Suprapubic skin (tissue), 4 donors: ENCODE data around the gene ANKRD22. TPM values are rescaled to one million over a fixed set of nuclear protein-coding genes. Genes with fewer than 3 reads are reported as not detected.
"Not testable (repeated sequence)": the region's sequence is repeated elsewhere in the genome, so short reads cannot be mapped to it uniquely, and the experiment has no call there.

ENCODE experiments used
- DNase-seq, 2 donors: peaks; one replicate each; pipeline ENCODE4 v3.0.0-alpha.2; 2019; ENCODE audit warnings: low spot score in 2 of 2
- H3K27ac ChIP-seq: fragments of 200-600 bp; sonication (generic); one replicate; pipeline ENCODE4 v1.5.1; 2019
- H3K27me3 ChIP-seq: fragments of 200-600 bp; sonication (generic); one replicate; pipeline ENCODE4 v1.5.1; 2019
- H3K36me3 ChIP-seq: fragments of 200-600 bp; sonication (generic); one replicate; pipeline ENCODE4 v1.5.1; 2019
- H3K4me1 ChIP-seq: fragments of 200-600 bp; sonication (generic); one replicate; pipeline ENCODE4 v1.5.1; 2019
- H3K4me3 ChIP-seq: fragments of 200-600 bp; sonication (generic); one replicate; pipeline ENCODE4 v1.5.1; 2019; ENCODE audit warnings: mild to moderate bottlenecking
- H3K9me3 ChIP-seq: fragments of 200-600 bp; sonication (generic); one replicate; pipeline ENCODE4 v1.5.1; 2019
- CTCF ChIP-seq, 2 donors: fragments of 200-600 bp in 1 of 2; fragments of 450-650 bp in 1 of 2; sonication (generic) in 1 of 2; IDR thresholded peaks; one replicate each; pipeline ENCODE4 v1.5.1; 2016 to 2019; ENCODE audit warnings: antibody characterized with exemption in 2 of 2, mild to moderate bottlenecking in 1 of 2, moderate library complexity in 1 of 2
- EP300 ChIP-seq: sonication (generic); formaldehyde crosslinking; IDR thresholded peaks from one replicate; pipeline ENCODE4 v1.6.1; 2017; ENCODE audit warnings: antibody characterized with exemption
- POLR2A ChIP-seq, 2 donors: fragments of 450-650 bp; IDR thresholded peaks; one replicate each; pipeline ENCODE4 v1.6.1; 2017; ENCODE audit warnings: antibody characterized with exemption in 2 of 2, mild to moderate bottlenecking in 2 of 2, moderate library complexity in 2 of 2
- POLR2AphosphoS5 ChIP-seq, 3 donors: sonication (generic); formaldehyde crosslinking; IDR thresholded peaks; one replicate each; pipeline ENCODE4 v1.6.1; 2017; ENCODE audit warnings: antibody characterized with exemption in 3 of 3
- WGBS: methylation state at CpG from one replicate; pipeline ENCODE4 v1.1.5; 2018; 5-methylcytosine and 5-hydroxymethylcytosine counted together
- total RNA-seq, 4 donors: library from RNA; depleted of rRNA; stranded (reverse); fragments of >200 nt; gene quantifications; one replicate each; pipeline ENCODE4 v1.1.0, GENCODE V29; 2016

ANKRD22 gene
- total RNA-seq, 4 donors from 2014 or later: 19.6 to 30.1 (median 29.3) TPM

DNA sequence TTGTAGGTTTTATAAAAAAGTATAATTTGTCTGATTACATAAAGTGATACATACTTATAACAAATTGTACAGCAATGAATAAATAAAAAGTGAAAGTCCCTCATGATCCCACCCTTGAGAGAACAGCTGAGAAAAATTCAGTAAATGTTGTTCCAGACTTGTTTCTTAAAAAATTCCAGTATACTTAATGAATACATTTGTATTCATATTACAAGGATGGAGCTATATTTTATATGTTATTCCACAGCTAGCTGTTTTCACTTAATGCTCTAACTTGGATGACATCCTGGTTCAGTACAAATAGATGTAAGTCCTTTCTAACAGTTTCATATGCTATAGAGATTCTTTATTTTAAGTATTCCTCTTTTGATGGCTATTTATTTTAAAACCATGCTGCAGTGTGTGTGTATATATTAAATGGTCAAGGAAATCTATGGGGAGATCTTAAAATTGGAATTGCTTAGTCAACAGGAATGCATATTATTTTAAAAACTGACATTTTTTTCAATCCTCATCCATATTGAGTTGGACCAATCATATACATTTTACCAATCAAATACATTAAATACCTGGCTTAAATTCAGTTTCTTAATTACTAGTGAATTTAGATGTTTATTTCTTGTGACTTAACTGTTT lies 37.3 kb upstream of the ANKRD22 start:
- Histone ChIP-seq H3K4me1 (peaks cover 9% of the 10 kb centered on the region), H3K36me3 (no peaks in the 10 kb centered on the region), H3K9me3 (no peaks in the 10 kb centered on the region), H3K27ac (no peak overlapping the region), H3K4me3 (no peak overlapping the region), H3K27me3 (no peaks in the 10 kb centered on the region)
- DNase-seq: no peak
- TF ChIP-seq POLR2A (IDR thresholded peaks at IDR 0.05) (no peak), EP300 (no peak), CTCF (IDR thresholded peaks at IDR 0.05) (no peak), POLR2AphosphoS5 (IDR thresholded peaks at IDR 0.05) (no peak)

DNA sequence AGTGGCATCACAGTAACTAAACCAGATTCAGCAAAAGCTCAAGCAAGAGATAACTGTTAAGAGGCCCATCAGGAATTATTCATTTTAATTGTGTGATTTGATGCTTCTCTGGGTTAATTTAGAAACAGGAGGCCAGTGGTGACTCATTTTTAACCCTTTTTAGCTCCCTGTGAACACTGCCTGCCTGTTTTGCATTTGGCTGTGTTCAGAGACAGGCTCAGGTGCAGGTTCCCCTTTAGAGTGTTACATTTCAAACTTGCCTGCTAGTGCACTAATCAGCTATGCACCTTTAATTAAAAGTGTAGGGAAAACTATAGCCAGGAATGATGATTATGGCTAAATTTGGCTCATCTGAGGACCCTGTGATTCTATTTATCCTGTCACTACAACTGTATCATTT lies 34.9 kb upstream of the ANKRD22 start:
- TF ChIP-seq CTCF (IDR thresholded peaks at IDR 0.05): no peak
- no peak for TF ChIP-seq POLR2A (IDR thresholded peaks at IDR 0.05)
- no peak for TF ChIP-seq POLR2AphosphoS5 (IDR thresholded peaks at IDR 0.05)
- no peak for TF ChIP-seq EP300
- no peak for DNase-seq
- H3K27ac ChIP-seq: no peak overlapping the region
- peaks cover 17% of the 10 kb centered on the region for H3K4me1 ChIP-seq
- no peaks in the 10 kb centered on the region for H3K36me3 ChIP-seq
- H3K4me3 ChIP-seq: no peak overlapping the region
- H3K9me3 ChIP-seq: no peaks in the 10 kb centered on the region
- H3K27me3 ChIP-seq: no peaks in the 10 kb centered on the region

DNA sequence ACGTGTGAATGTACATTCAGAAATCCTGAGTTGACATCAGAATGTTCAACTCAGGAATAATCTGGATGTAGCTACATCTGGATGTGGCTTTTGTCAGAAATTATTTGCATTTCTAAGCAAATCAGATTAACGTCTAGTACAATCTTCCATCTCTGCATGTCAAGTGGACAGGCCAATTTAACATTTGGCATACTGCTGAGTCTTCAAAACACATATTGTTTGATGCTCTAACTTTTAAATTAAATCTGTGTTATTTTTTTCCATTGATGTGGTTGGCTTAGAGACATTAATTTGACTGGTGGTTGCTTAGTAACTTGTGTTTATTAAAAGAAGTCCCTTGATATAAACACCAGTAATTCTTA lies 31.8 kb upstream of the ANKRD22 start:
- peaks cover 36% of the 10 kb centered on the region for H3K4me1 ChIP-seq
- H3K27ac ChIP-seq: no peak overlapping the region

DNA sequence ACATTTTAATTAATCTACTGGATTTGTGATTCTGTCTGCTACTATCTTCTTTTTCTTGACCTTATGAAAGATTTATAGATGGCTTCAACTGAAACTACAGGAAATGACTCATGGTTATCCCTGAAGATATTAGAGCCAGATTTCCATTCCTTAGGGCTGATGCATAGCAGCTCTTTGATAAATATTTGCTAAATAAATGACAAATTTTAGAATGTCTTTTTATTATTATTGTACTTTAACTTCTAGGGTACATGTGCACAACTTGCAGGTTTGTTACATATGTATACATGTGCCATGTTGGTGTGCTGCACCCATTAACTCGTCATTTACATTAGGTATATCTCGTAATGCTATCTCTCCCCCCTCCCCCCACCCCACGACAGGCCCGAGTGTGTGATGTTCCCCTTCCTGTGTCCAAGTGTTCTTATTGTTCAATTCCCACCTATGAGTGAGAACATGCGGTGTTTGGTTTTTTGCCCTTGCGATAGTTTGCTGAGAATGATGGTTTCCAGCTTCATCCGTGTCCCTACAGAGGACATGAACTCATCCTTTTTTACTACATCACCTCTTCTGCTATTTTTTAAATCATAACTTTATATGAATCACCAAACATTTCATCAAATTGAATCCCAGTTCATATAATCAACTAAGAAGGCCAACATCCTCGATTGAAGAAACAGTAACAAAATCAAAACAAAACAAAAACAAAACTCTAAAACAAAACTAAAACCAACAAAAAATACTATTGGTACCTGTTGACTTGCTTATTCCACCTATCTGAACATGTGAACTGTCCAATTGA lies 31.2 kb upstream of the ANKRD22 start:
- H3K27me3 ChIP-seq, DNase-seq, H3K27ac ChIP-seq, H3K9me3 ChIP-seq, H3K4me3 ChIP-seq, H3K36me3 ChIP-seq: not testable (repeated sequence)
- H3K4me1 ChIP-seq: peaks cover 36% of the 10 kb centered on the region
- WGBS: 54% methylated on average over 8 of the region's 8 CpGs

More for the DNA sequence above, 31.8 kb upstream of the ANKRD22 start:
- no peaks in the 10 kb centered on the region for H3K9me3 ChIP-seq
- 41% methylated on average over 2 of the region's 2 CpGs for WGBS
- DNase-seq: no peak
- H3K27me3 ChIP-seq: no peaks in the 10 kb centered on the region
- TF ChIP-seq POLR2A (IDR thresholded peaks at IDR 0.05): no peak
- H3K4me3 ChIP-seq: no peak overlapping the region
- H3K36me3 ChIP-seq: no peaks in the 10 kb centered on the region

GRCh38 chr10:88881922-88882645 lies 30.4 kb upstream of the ANKRD22 start:
- H3K4me3 ChIP-seq: peak overlapping the region; percentile 10
- no peak for DNase-seq
- peaks cover 36% of the 10 kb centered on the region for H3K4me1 ChIP-seq
- no peaks in the 10 kb centered on the region for H3K36me3 ChIP-seq
- H3K27me3 ChIP-seq: no peaks in the 10 kb centered on the region
- no peaks in the 10 kb centered on the region for H3K9me3 ChIP-seq
- H3K27ac ChIP-seq: peak overlapping the region; percentile 93
- WGBS: 41% methylated on average over 5 of the region's 5 CpGs
- no peak for TF ChIP-seq POLR2AphosphoS5 (IDR thresholded peaks at IDR 0.05)
- no peak for TF ChIP-seq POLR2A (IDR thresholded peaks at IDR 0.05)
- TF ChIP-seq CTCF (IDR thresholded peaks at IDR 0.05): no peak
- TF ChIP-seq EP300: no peak

- 23% methylated on average over 6 of the region's 6 CpGs for WGBS
These were observed 29.7 kb upstream of the ANKRD22 start for GRCh38 chr10:88881320-88881719.

More at GRCh38 chr10:88881320-88881719, 29.7 kb upstream of the ANKRD22 start:
- H3K27me3 ChIP-seq: no peaks in the 10 kb centered on the region
- no peak for TF ChIP-seq POLR2A (IDR thresholded peaks at IDR 0.05)
- TF ChIP-seq EP300: no peak
- TF ChIP-seq POLR2AphosphoS5 (IDR thresholded peaks at IDR 0.05): no peak
- TF ChIP-seq CTCF (IDR thresholded peaks at IDR 0.05): no peak
- peaks cover 36% of the 10 kb centered on the region for H3K4me1 ChIP-seq
- no peaks in the 10 kb centered on the region for H3K36me3 ChIP-seq
- H3K9me3 ChIP-seq: no peaks in the 10 kb centered on the region
- H3K4me3 ChIP-seq: peak overlapping the region; percentile 65
- DNase-seq: no peak
- H3K27ac ChIP-seq: peak overlapping the region; percentile 93
